LNCaP clone FGC (cell line): ENCODE results near the gene CDC42.

Experiments used
- DNase-seq: peaks from one replicate; pipeline ENCODE4 v3.0.0-alpha.2; 2011; ENCODE audit warnings: low read depth
- H3K4me3 ChIP-seq: 2 replicates; pipeline ENCODE4 v1.5.1; 2011; ENCODE audit warnings: mild to moderate bottlenecking, low read depth, low read length, control low read depth
- TF ChIP-seq, protein P1 (sequence below): IDR thresholded peaks from 2 replicates; pipeline ENCODE4 v1.5.1; 2012; ENCODE audit warnings: mild to moderate bottlenecking; ENCODE audit not compliant: control insufficient read depth, insufficient read depth; ENCODE audit errors: extremely low read depth

Gene CDC42

GRCh38 chr1:22104865-22105437, 52.4 kb downstream of the CDC42 start:
- TF ChIP-seq, protein P1, sequence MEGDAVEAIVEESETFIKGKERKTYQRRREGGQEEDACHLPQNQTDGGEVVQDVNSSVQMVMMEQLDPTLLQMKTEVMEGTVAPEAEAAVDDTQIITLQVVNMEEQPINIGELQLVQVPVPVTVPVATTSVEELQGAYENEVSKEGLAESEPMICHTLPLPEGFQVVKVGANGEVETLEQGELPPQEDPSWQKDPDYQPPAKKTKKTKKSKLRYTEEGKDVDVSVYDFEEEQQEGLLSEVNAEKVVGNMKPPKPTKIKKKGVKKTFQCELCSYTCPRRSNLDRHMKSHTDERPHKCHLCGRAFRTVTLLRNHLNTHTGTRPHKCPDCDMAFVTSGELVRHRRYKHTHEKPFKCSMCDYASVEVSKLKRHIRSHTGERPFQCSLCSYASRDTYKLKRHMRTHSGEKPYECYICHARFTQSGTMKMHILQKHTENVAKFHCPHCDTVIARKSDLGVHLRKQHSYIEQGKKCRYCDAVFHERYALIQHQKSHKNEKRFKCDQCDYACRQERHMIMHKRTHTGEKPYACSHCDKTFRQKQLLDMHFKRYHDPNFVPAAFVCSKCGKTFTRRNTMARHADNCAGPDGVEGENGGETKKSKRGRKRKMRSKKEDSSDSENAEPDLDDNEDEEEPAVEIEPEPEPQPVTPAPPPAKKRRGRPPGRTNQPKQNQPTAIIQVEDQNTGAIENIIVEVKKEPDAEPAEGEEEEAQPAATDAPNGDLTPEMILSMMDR, result no peak
- no peak overlapping the region for H3K4me3 ChIP-seq
- no peak for DNase-seq

DNA sequence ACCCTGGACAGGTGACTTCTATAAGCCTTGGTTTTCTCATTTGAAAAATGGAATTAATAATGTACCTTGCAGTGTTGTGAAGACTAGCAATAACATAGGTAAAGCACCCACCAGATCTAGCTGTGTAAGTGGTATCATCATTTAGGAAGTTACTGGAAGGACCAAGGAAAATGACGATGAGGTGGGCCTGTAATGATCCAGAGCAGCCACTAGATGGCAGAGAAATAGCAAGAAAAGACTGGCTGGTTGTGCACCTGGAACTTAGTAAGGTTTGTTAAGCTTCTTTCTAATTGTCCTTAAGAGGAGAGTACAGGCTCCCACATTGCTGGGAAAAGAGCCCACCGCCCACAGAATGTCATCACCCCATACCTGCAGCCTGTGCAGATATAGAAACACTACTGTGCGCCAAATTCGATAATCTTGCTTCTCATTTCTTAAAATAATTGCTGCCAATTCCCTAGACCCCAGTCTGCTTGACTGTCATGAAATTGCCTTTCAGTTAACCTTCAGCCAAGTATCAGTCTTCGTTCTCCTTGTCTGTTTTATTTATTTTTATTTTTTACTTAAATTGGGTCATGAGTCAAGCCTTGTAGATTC, 53.2 kb downstream of the CDC42 start:
- H3K4me3 ChIP-seq, result no peak overlapping the region
- peak; percentile 15 for DNase-seq
- TF ChIP-seq, protein P1, result peak; percentile 60

- no peak for DNase-seq
- TF ChIP-seq, protein P1, result no peak
- H3K4me3 ChIP-seq, result no peak overlapping the region
Measured at GRCh38 chr1:22107126-22107525, 54.6 kb downstream of the CDC42 start.

DNA sequence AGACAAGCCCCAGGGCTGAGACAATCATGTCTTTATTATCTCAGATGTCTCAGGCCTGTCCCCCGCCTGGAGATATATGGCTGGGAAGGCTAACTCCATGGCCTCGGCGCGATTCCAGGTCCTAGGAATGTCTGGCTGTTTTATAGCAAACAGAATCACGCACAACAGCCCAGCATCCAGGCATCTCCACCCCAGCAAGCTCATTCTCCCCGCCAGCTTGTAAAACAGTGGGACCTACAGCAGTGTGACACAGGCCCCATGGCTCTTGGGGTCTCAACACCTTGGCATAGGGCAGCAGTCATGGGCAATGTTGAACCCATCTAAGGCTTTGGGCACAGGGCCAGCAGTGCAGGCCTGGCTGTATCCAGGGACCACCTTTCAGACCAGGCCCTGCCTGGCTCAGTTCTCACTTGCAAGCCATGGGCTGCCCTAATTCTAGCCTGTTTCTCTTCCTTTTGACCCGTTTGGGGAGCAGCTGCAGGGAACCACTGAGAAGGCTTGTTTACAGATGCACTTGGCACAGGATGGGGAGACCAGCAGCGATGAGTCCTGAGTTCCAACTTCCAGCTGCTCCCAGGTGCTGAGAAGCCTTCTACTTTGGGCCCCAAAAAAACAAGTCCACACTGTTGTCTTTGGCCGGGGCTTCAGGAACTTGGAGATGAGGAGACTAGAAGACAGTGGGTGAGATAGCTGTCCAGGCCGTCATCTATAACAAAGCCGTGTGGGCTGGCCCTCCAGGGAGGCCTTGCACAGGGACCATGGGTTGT, 56.0 kb downstream of the CDC42 start:
- no peak for DNase-seq
- no peak overlapping the region for H3K4me3 ChIP-seq
- TF ChIP-seq, protein P1, result no peak

DNA sequence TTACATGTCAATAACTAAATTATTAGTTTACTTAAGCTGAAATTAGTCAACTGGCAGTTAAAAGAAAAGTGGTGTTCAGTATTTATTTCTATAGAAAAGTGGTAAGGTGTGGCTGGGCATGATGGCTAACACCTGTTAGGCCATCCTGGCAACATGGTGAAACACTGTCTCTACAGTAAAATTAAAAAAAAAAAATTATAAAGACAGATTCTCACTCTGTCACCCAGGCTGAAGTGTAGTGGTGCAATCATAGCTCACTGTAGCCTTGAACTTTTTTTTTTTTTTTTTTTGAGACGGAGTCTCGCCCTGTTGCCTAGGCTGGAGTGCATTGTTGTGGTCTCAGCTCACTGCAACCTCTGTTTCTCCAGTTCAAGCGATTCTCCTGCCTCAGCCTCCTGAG, 57.5 kb downstream of the CDC42 start:
- DNase-seq, result no peak
- no peak overlapping the region for H3K4me3 ChIP-seq
- TF ChIP-seq, protein P1, result no peak

DNA sequence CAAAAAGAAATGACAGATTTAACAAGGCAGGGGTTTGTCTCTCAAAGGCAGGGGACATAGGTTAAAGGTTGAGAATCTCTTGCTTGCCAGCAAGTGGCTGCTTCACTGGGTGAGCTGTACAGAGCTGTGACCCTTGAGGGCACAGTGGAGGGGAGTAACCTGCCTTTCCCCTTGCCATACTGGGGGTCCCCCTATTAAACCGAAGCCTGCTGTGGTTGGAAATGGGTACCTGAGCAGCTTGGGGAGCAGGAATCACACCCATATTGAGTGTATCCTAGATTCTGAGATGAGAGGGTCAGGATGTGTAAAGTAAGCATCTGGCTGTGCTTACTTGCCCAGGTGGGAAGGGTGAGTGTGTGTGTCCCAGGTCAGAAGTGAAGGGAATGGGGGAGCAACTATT, 58.6 kb downstream of the CDC42 start:
- DNase-seq, result no peak
- TF ChIP-seq, protein P1, result no peak
- no peak overlapping the region for H3K4me3 ChIP-seq
